Esophagus squamous epithelium (tissue), 5 donors: ENCODE results near the gene IRF9. TPM values are rescaled to one million over a fixed set of nuclear protein-coding genes. Genes with fewer than 3 reads are reported as not detected.

Experiments
- DNase-seq: peaks from one replicate; lab custom pipeline; 2025; lab: John Stamatoyannopoulos, UW
- H3K27ac ChIP-seq, 4 donors: fragments of 200-600 bp; sonication (generic); one replicate each; pipeline ENCODE4 v1.5.1; 2016 to 2019; ENCODE audit warnings: mild to moderate bottlenecking in 1 of 4
- H3K27me3 ChIP-seq, 4 donors: fragments of 200-600 bp; sonication (generic); 1 replicate in 3 of 4; 2 replicates in 1 of 4; pipeline versions ENCODE4 v1.5.1 to v1.6.0; 2017 to 2021; ENCODE audit warnings: antibody characterized with exemption in 1 of 4
- H3K36me3 ChIP-seq, 3 donors: fragments of 200-600 bp; sonication (generic); one replicate each; pipeline ENCODE4 v1.5.1; 2016 to 2019
- H3K4me1 ChIP-seq, 3 donors: fragments of 200-600 bp; sonication (generic); one replicate each; pipeline ENCODE4 v1.5.1; 2017 to 2019
- H3K4me3 ChIP-seq, 4 donors: fragments of 200-600 bp; sonication (generic); 1 replicate in 3 of 4; 2 replicates in 1 of 4; pipeline ENCODE4 v1.5.1; 2016 to 2019; ENCODE audit warnings: mild to moderate bottlenecking in 2 of 4, moderate library complexity in 1 of 4
- H3K9me3 ChIP-seq, 3 donors: fragments of 200-600 bp; sonication (generic); one replicate each; pipeline ENCODE4 v1.5.1; 2016 to 2019
- POLR2A ChIP-seq, 4 donors: fragments of 450-650 bp; IDR thresholded peaks; one replicate each; pipeline ENCODE4 v1.6.1; 2017; ENCODE audit warnings: antibody characterized with exemption in 4 of 4, mild to moderate bottlenecking in 4 of 4, moderate library complexity in 3 of 4
- WGBS, 2 donors: methylation state at CpG; one replicate each; pipeline ENCODE4 v1.1.5; 2018; 5-methylcytosine and 5-hydroxymethylcytosine counted together
- intact Hi-C: fragments of 100-400 bp; cut with DNase I; formaldehyde crosslinking; loops from one replicate; pipeline ENCODE4 v1.15.0; 2022
- total RNA-seq, 4 donors: library from RNA; depleted of rRNA; stranded (reverse); fragments of >200 nt; gene quantifications; one replicate each; pipeline ENCODE4 v1.1.0, GENCODE V29; 2016
- TF ChIP-seq, protein P1 (sequence below), 6 experiments: fragments of 450-650 bp in 4 of 6; fragments of 200-600 bp in 2 of 6; sonication (generic) in 2 of 6; IDR thresholded peaks; one replicate each; pipeline ENCODE4 v1.5.1; 2016 to 2019; ENCODE audit warnings: antibody characterized with exemption in 6 of 6, mild to moderate bottlenecking in 4 of 6, moderate library complexity in 4 of 6
- donor health status: DM: yes; HTN: yes; CAD: no.

The IRF9 gene
- total RNA-seq, 4 donors from 2014 or later = 21.9 to 52.2 (median 45.9) TPM

DNA sequence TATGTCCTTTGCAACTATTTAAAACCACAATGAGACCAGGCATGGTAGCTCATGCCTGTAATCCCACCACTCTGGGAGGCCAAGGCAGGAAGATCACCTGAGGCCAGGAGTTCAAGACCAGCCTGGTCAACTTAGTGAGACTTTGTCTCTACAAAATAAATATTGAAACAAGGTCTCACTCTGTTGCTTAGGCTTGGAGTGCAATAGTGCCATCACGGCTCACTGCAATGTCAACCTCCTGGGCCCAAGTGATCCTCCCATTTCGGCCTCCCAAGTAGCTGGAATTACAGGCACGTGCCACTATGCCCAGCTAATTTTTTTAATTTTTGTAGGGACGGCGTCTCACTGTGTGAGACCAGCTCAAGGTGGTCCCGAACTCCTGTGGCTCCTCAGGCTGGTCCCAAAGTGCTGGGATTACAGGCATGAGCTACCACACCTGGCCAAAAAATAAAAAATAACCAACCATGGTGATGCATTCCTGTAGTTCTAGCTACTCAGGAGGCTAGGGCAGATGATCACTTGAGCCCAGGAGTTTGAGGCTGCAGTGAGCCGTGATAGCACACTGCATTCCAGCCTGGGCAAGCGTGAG is 31.6 kb upstream of the IRF9 start:
- no peak for DNase-seq
- Histone ChIP-seq H3K27ac (no peak overlapping the region), H3K9me3 (no peaks in the 10 kb centered on the region), H3K27me3 (no peaks in the 10 kb centered on the region), H3K36me3 (peaks cover 0 to 7% (median 0%) of the 10 kb centered on the region in 3 donors), H3K4me1 (peaks cover 0 to 16% (median 0%) of the 10 kb centered on the region in 3 donors), H3K4me3 (no peak overlapping the region)
- 89 to 95% methylated on average over 8 of the region's 8 CpGs for WGBS, 2 donors
- intact Hi-C loops = no loop called here
- TF ChIP-seq POLR2A (IDR thresholded peaks at IDR 0.05) = no peak
- TF ChIP-seq, protein P1, sequence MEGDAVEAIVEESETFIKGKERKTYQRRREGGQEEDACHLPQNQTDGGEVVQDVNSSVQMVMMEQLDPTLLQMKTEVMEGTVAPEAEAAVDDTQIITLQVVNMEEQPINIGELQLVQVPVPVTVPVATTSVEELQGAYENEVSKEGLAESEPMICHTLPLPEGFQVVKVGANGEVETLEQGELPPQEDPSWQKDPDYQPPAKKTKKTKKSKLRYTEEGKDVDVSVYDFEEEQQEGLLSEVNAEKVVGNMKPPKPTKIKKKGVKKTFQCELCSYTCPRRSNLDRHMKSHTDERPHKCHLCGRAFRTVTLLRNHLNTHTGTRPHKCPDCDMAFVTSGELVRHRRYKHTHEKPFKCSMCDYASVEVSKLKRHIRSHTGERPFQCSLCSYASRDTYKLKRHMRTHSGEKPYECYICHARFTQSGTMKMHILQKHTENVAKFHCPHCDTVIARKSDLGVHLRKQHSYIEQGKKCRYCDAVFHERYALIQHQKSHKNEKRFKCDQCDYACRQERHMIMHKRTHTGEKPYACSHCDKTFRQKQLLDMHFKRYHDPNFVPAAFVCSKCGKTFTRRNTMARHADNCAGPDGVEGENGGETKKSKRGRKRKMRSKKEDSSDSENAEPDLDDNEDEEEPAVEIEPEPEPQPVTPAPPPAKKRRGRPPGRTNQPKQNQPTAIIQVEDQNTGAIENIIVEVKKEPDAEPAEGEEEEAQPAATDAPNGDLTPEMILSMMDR (IDR thresholded peaks at IDR 0.05) = no peak

DNA sequence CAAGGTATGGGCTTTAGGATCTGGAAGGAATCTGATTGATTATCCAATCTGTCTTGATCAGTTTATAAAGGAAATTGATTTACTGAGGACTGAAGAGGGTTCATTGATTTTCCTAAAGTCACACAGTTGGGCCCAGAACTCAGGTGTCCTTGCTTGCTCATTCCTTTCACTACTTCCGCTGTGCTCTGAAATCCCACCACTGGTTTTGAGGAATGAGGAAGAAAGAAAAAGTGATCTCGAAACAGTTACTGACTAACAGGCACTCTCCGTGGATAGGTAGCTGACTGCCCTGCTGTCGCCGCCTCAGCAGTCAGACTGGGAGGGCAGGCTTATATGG is 30.7 kb upstream of the IRF9 start, which contains the start of gene FITM1:
Gene FITM1 (plus strand): TSS at position 280 of the 337 bp plus-strand sequence. CDS start 905 bp downstream, outside the sequence.
- peaks cover 3 to 22% (median 3%) of the 10 kb centered on the region in 3 donors for H3K4me1 ChIP-seq
- no peak within 1 kb of the TSS for H3K4me3 ChIP-seq
- no peaks in the 10 kb centered on the region for H3K36me3 ChIP-seq
- H3K27ac ChIP-seq = peak within 1 kb of the TSS in 2 of 4 donors; percentile 59 to 81
- no peaks in the 10 kb centered on the region for H3K9me3 ChIP-seq
- WGBS, 2 donors = 84 to 91% methylated on average over 5 of the region's 5 CpGs
- no peak for TF ChIP-seq POLR2A (IDR thresholded peaks at IDR 0.05)
- TF ChIP-seq, protein P1 (IDR thresholded peaks at IDR 0.05) = no peak
- intact Hi-C loops = no loop called here
- DNase-seq = no peak
- no peaks in the 10 kb centered on the region for H3K27me3 ChIP-seq

DNA sequence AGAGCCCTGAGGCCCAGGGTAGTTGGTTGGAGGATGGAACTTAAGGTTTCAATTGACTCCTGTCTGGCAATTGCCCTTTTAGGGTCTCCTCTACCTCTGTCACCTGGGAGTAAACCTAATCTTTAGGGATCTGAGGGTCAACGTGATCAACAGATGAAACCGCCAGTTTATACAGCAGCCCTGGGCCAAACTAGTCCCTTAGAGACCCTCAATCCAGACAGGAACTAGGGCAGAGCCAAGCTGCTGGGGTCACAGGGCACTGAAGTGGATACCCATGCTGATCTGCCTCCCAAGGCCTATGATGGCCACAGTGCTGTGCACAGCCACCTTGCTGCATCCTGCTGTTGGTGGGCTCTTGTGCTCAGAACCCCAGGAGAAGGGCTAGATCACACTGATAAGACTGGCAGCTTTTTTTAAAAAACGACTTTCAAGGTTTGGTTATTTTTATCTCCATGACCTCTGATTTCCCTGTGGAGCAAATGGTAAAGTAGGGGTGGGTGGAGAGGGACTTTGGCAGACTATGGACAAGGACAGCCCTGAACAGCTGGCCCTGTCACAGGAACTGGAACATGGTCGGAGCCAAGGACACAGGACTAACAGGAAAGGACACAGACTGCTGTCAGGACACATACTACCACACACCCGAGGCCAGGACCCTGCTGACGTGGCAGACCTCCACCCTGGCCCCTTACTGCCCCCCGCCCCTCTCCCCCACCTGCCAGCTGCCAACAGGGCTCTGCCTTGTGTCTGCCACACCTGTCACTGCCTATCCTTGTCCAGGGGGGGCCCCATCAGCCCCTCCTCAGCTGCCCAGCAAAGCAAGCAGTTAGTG is 30.1 kb upstream of the IRF9 start:
- H3K36me3 ChIP-seq = no peaks in the 10 kb centered on the region
- TF ChIP-seq, protein P1 (IDR thresholded peaks at IDR 0.05) = no peak
- TF ChIP-seq POLR2A (IDR thresholded peaks at IDR 0.05) = no peak
- intact Hi-C loops = no loop called here
- no peak overlapping the region for H3K4me3 ChIP-seq
- peak overlapping the region in 2 of 4 donors; percentile 59 to 81 for H3K27ac ChIP-seq
- H3K27me3 ChIP-seq = no peaks in the 10 kb centered on the region
- H3K9me3 ChIP-seq = no peaks in the 10 kb centered on the region
- H3K4me1 ChIP-seq = peaks cover 4 to 25% (median 5%) of the 10 kb centered on the region in 3 donors
- DNase-seq = no peak
- WGBS, 2 donors = 10 to 71% methylated on average over 1 to 5 of the region's 7 CpGs

DNA sequence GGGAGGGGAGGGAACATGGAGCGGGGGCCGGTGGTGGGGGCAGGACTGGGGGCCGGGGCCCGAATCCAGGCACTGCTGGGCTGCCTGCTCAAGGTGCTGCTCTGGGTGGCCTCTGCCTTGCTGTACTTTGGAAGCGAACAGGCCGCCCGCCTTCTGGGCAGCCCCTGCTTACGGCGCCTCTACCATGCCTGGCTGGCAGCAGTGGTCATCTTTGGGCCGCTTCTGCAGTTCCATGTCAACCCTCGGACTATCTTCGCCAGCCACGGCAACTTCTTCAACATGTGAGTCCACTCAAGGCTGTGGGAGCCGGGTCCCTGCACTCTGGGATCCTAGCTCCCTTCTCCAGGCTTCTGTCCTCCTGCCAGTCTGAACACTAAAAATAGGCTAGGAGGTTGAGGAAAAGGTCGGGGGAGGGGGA is 29.5 kb upstream of the IRF9 start:
- TF ChIP-seq, protein P1 (IDR thresholded peaks at IDR 0.05) = no peak
- no peak for TF ChIP-seq POLR2A (IDR thresholded peaks at IDR 0.05)
- no peaks in the 10 kb centered on the region for H3K36me3 ChIP-seq
- H3K27ac ChIP-seq = peak overlapping the region in 2 of 4 donors; percentile 59 to 81
- WGBS, 2 donors = 85 to 100% methylated on average over 1 to 8 of the region's 15 CpGs
- no peaks in the 10 kb centered on the region for H3K9me3 ChIP-seq
- H3K4me3 ChIP-seq = no peak overlapping the region
- intact Hi-C loops = no loop called here
- H3K4me1 ChIP-seq = peaks cover 5 to 28% (median 7%) of the 10 kb centered on the region in 3 donors
- no peaks in the 10 kb centered on the region for H3K27me3 ChIP-seq
- DNase-seq = no peak
